Pons (tissue), 1 donor: ENCODE measurements around the gene ZNF708.
"Not testable (repeated sequence)": the region's sequence is repeated elsewhere in the genome, so short reads cannot be mapped to it uniquely, and the experiment has no call there.

Source experiments
- DNase-seq: peaks from one replicate; pipeline ENCODE4 v3.0.0-alpha.2; 2016; ENCODE audit warnings: low spot score

ZNF708 gene

GRCh38 chr19:21260164-21260847 is 68.9 kb downstream of the ZNF708 start:
- DNase-seq = no peak

- not testable (repeated sequence) for DNase-seq
Measured at GRCh38 chr19:21259421-21260124, 69.6 kb downstream of the ZNF708 start.

GRCh38 chr19:21256722-21257121 is 72.5 kb downstream of the ZNF708 start:
- DNase-seq = peak; percentile 4
